ENCODE data around the gene PXYLP1. TPM values are rescaled to one million over a fixed set of nuclear protein-coding genes. Genes with fewer than 3 reads are reported as not detected.

The PXYLP1 gene
- total and polyA plus RNA-seq, 8 donors = 11.6 to 35.3 (median 28.3) TPM

GRCh38 chr3:141246224-141246957 is 14.8 kb downstream of the PXYLP1 start:
- no peak for TF ChIP-seq CTCF (IDR thresholded peaks at IDR 0.05)
- ATAC-seq (no peak), DNase-seq (no peak)
- Histone ChIP-seq H3K27ac (no peak overlapping the region), H3K4me1 (no peaks in the 10 kb centered on the region), H3K27me3 (no peaks in the 10 kb centered on the region), H3K4me3 (no peak overlapping the region), H3K36me3 (peaks cover 0 to 4% of the 10 kb centered on the region in 2 donors), H3K9me3 (no peaks in the 10 kb centered on the region)
- intact Hi-C loops (cut with DNase I) = no loop called here

- TF ChIP-seq CTCF (IDR thresholded peaks at IDR 0.05) = no peak
- H3K9me3 ChIP-seq = no peaks in the 10 kb centered on the region
- H3K27me3 ChIP-seq = no peaks in the 10 kb centered on the region
- no peak for DNase-seq
- no peak overlapping the region for H3K27ac ChIP-seq
- no peaks in the 10 kb centered on the region for H3K4me1 ChIP-seq
- H3K4me3 ChIP-seq = no peak overlapping the region
- intact Hi-C loops (cut with DNase I) = no loop called here
- ATAC-seq = no peak
- peaks cover 0 to 4% of the 10 kb centered on the region in 2 donors for H3K36me3 ChIP-seq
Measured at GRCh38 chr3:141246958-141247301, 15.3 kb downstream of the PXYLP1 start.

- TF ChIP-seq CTCF (IDR thresholded peaks at IDR 0.05) = no peak
- Histone ChIP-seq H3K36me3 (no peaks in the 10 kb centered on the region), H3K27me3 (no peaks in the 10 kb centered on the region), H3K9me3 (no peaks in the 10 kb centered on the region), H3K4me3 (no peak overlapping the region), H3K4me1 (no peaks in the 10 kb centered on the region), H3K27ac (no peak overlapping the region)
- no peak for DNase-seq
- no peak for ATAC-seq
- intact Hi-C loops (cut with DNase I) = no loop called here
Measured at GRCh38 chr3:141248064-141248463, 16.4 kb downstream of the PXYLP1 start.

GRCh38 chr3:141249041-141249440 is 17.4 kb downstream of the PXYLP1 start:
- no peak for TF ChIP-seq CTCF (IDR thresholded peaks at IDR 0.05)
- intact Hi-C loops (cut with DNase I) = no loop called here
- no peaks in the 10 kb centered on the region for H3K9me3 ChIP-seq
- H3K4me3 ChIP-seq = no peak overlapping the region
- H3K27ac ChIP-seq = no peak overlapping the region
- ATAC-seq (peak; percentile 64), DNase-seq (no peak)
- H3K27me3 ChIP-seq = no peaks in the 10 kb centered on the region
- no peaks in the 10 kb centered on the region for H3K36me3 ChIP-seq
- H3K4me1 ChIP-seq = no peaks in the 10 kb centered on the region

- no peaks in the 10 kb centered on the region for H3K36me3 ChIP-seq
- no peak for ATAC-seq
- no peak overlapping the region for H3K4me3 ChIP-seq
- no peak overlapping the region for H3K27ac ChIP-seq
- no peaks in the 10 kb centered on the region for H3K27me3 ChIP-seq
- no peaks in the 10 kb centered on the region for H3K9me3 ChIP-seq
- H3K4me1 ChIP-seq = no peaks in the 10 kb centered on the region
- DNase-seq = no peak
- no peak for TF ChIP-seq CTCF (IDR thresholded peaks at IDR 0.05)
- intact Hi-C loops (cut with DNase I) = no loop called here
Measured at GRCh38 chr3:141250342-141250741, 18.7 kb downstream of the PXYLP1 start.
